HEK293T (cell line): ENCODE results near the gene LDHD.

Experiments used
- CTCF ChIA-PET: fragments of 350-600 bp; formaldehyde crosslinking; extraction: SDS; loops from one replicate; lab custom pipeline; 2021; ENCODE audit warnings: antibody characterized with exemption, inconsistent platforms; lab: Yijun Ruan, JAX
- POLR2A ChIA-PET: fragments of 350-600 bp; formaldehyde crosslinking; extraction: SDS; loops from one replicate; lab custom pipeline; 2020; ENCODE audit warnings: antibody characterized with exemption, inconsistent platforms; lab: Yijun Ruan, JAX
- DNase-seq: peaks from one replicate; pipeline ENCODE4 v3.0.0; 2012; ENCODE audit warnings: mixed read lengths; ENCODE audit errors: extremely low spot score
- ARNT ChIP-seq: fragments of 450-650 bp; IDR thresholded peaks from 2 replicates; pipeline ENCODE4 v1.6.1; 2017; ENCODE audit warnings: mild to moderate bottlenecking
- BHLHE40 ChIP-seq: fragments of 450-650 bp; IDR thresholded peaks from 2 replicates; pipeline ENCODE4 v1.6.1; 2016; ENCODE audit warnings: mild to moderate bottlenecking, moderate library complexity, borderline replicate concordance
- CTBP1 ChIP-seq: fragments of 450-650 bp; IDR thresholded peaks from 2 replicates; pipeline ENCODE4 v1.6.1; 2016; ENCODE audit warnings: borderline replicate concordance
- ELF4 ChIP-seq: fragments of 450-650 bp; IDR thresholded peaks from 2 replicates; pipeline ENCODE4 v1.6.1; 2017; ENCODE audit warnings: antibody characterized with exemption
- FOXA1 ChIP-seq: fragments of 450-650 bp; IDR thresholded peaks from 2 replicates; pipeline ENCODE4 v1.6.1; 2016; ENCODE audit warnings: mild to moderate bottlenecking
- FOXK2 ChIP-seq: fragments of 450-650 bp; IDR thresholded peaks from 2 replicates; pipeline ENCODE4 v1.6.1; 2016; ENCODE audit warnings: mild to moderate bottlenecking
- FOXM1 ChIP-seq: fragments of 450-650 bp; IDR thresholded peaks from 2 replicates; pipeline ENCODE4 v1.6.1; 2017; ENCODE audit warnings: mild to moderate bottlenecking, borderline replicate concordance
- HDGF ChIP-seq: fragments of 450-650 bp; IDR thresholded peaks from 2 replicates; pipeline ENCODE4 v1.6.1; 2017; ENCODE audit warnings: antibody characterized with exemption, borderline replicate concordance
- L3MBTL2 ChIP-seq: fragments of 450-650 bp; conservative IDR thresholded peaks from 2 replicates; pipeline ENCODE4 v1.6.1; 2016; ENCODE audit warnings: mild to moderate bottlenecking
- LEF1 ChIP-seq: fragments of 450-650 bp; IDR thresholded peaks from 2 replicates; pipeline ENCODE4 v1.6.1; 2017; ENCODE audit warnings: mild to moderate bottlenecking, borderline replicate concordance
- NFRKB ChIP-seq: fragments of 450-650 bp; IDR thresholded peaks from 2 replicates; pipeline ENCODE4 v1.6.1; 2016; ENCODE audit warnings: mild to moderate bottlenecking, moderate library complexity
- PKNOX1 ChIP-seq: fragments of 450-650 bp; IDR thresholded peaks from 2 replicates; pipeline ENCODE4 v1.6.1; 2016
- SP1 ChIP-seq: fragments of 450-650 bp; IDR thresholded peaks from 2 replicates; pipeline ENCODE4 v1.6.1; 2017
- TARDBP ChIP-seq: fragments of 450-650 bp; IDR thresholded peaks from 2 replicates; pipeline ENCODE4 v1.6.1; 2016
- ZNF384 ChIP-seq: fragments of 450-650 bp; IDR thresholded peaks from 2 replicates; pipeline ENCODE4 v1.6.1; 2016

Gene LDHD

GRCh38 chr16:75111961-75112733 lies 4.4 kb downstream of the LDHD start:
- ChIA-PET CTCF (interaction anchor here (0.7 to 4.4 kb wide), 11 partner anchors 11 to 127 kb away, joined by 3 to 37 read pairs (median 4); partner anchors contain the start of genes WDR59 and ZNRF1), POLR2A (interaction anchor here (1.5 kb wide), 1 partner anchor 127 kb away, joined by 9 read pairs; the partner anchor contains the start of gene WDR59)
- no peak for DNase-seq
- TF ChIP-seq ZNF384 (no peak), FOXA1 (no peak), FOXM1 (no peak)

- no peak for DNase-seq
- ChIA-PET POLR2A (interaction anchor here (0.7 to 1.5 kb wide), 3 partner anchors 30 to 127 kb away, joined by 3 to 9 read pairs (median 4); partner anchors contain the start of genes WDR59 and ZNRF1), CTCF (interaction anchor here (0.7 to 4.4 kb wide), 19 partner anchors 10 to 249 kb away, joined by 3 to 37 read pairs (median 4); partner anchors contain the start of genes WDR59 and ZNRF1)
- no peak for TF ChIP-seq ELF4
- TF ChIP-seq HDGF, result no peak
Observed at GRCh38 chr16:75111514-75111940, 5.1 kb downstream of the LDHD start.

- POLR2A ChIA-PET, result interaction anchor here (0.7 to 1.5 kb wide), 3 partner anchors 29 to 126 kb away, joined by 3 to 9 read pairs (median 4); partner anchors contain the start of genes WDR59 and ZNRF1
- CTCF ChIA-PET, result interaction anchor here (0.6 to 4.4 kb wide), 21 partner anchors 10 to 248 kb away, joined by 3 to 37 read pairs (median 4); partner anchors contain the start of genes WDR59 and ZNRF1
- no peak for TF ChIP-seq SP1
- TF ChIP-seq TARDBP, result 0 out of 2 replicates have a peak, but pooled peaks have one; percentile 43
- TF ChIP-seq NFRKB, result no peak
- peak; percentile 33; the same call in 1 of the 2 replicates for TF ChIP-seq L3MBTL2
- no peak for TF ChIP-seq FOXA1
- TF ChIP-seq ZNF384, result no peak
- no peak for TF ChIP-seq LEF1
- no peak for TF ChIP-seq HDGF
- TF ChIP-seq PKNOX1, result peak; percentile 57; the same call in 1 of the 2 replicates
- TF ChIP-seq CTBP1, result 0 out of 2 replicates have a peak, but pooled peaks have one; percentile 33
- DNase-seq, result peak; percentile 87
Observed at GRCh38 chr16:75110637-75111513, 5.7 kb downstream of the LDHD start.

GRCh38 chr16:75109732-75110243 lies 6.8 kb downstream of the LDHD start:
- CTCF ChIA-PET, result interaction anchor here (4.4 kb wide), 1 partner anchor 111 kb away, joined by 37 read pairs; the partner anchor contains the start of gene ZNRF1
- POLR2A ChIA-PET, result no interaction called here
- TF ChIP-seq FOXM1, result no peak
- no peak for TF ChIP-seq ZNF384
- no peak for TF ChIP-seq NFRKB
- no peak for TF ChIP-seq PKNOX1
- TF ChIP-seq ARNT, result no peak
- no peak for TF ChIP-seq CTBP1
- TF ChIP-seq SP1, result no peak
- TF ChIP-seq TARDBP, result no peak
- no peak for TF ChIP-seq BHLHE40
- no peak for TF ChIP-seq ELF4
- no peak for TF ChIP-seq FOXA1
- TF ChIP-seq LEF1, result no peak
- no peak for TF ChIP-seq FOXK2
- TF ChIP-seq L3MBTL2, result no peak
- no peak for DNase-seq

- no peak for DNase-seq
- ChIA-PET CTCF (interaction anchor here (4.4 kb wide), 1 partner anchor 111 kb away, joined by 37 read pairs; the partner anchor contains the start of gene ZNRF1), POLR2A (interaction anchor here (1.3 kb wide), 1 partner anchor 12 kb away, joined by 7 read pairs; no protein-coding TSS in a partner anchor)
- TF ChIP-seq NFRKB (no peak), FOXM1 (no peak), PKNOX1 (no peak), ZNF384 (no peak), CTBP1 (no peak), HDGF (no peak)
Observed at GRCh38 chr16:75108792-75109731, 7.5 kb downstream of the LDHD start.
